ENCODE data around the gene RND3.

DNA sequence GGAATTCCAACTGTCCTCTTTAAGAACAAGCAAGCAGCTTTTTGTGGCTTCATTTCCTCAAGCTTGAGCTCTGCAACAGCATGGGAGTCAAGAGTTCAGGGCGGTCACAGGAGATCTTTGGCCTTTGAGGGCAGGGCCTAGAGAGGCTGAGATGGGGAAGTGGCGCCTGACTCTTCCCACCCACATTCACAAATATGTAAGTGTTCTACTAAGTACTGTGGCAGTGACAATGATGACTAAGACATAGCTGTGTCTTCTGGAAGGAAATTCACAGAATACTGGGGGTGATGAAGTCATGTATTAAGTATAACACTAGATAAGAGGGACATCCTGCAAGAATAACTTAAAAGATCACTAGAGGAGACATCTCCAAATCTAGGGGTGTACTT is 15.0 kb downstream of the RND3 start:
- TF ChIP-seq POLR2A (IDR thresholded peaks at IDR 0.05), result no peak
- TF ChIP-seq, protein P1, sequence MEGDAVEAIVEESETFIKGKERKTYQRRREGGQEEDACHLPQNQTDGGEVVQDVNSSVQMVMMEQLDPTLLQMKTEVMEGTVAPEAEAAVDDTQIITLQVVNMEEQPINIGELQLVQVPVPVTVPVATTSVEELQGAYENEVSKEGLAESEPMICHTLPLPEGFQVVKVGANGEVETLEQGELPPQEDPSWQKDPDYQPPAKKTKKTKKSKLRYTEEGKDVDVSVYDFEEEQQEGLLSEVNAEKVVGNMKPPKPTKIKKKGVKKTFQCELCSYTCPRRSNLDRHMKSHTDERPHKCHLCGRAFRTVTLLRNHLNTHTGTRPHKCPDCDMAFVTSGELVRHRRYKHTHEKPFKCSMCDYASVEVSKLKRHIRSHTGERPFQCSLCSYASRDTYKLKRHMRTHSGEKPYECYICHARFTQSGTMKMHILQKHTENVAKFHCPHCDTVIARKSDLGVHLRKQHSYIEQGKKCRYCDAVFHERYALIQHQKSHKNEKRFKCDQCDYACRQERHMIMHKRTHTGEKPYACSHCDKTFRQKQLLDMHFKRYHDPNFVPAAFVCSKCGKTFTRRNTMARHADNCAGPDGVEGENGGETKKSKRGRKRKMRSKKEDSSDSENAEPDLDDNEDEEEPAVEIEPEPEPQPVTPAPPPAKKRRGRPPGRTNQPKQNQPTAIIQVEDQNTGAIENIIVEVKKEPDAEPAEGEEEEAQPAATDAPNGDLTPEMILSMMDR (IDR thresholded peaks at IDR 0.05 in 4 of 5, conservative IDR thresholded peaks at IDR 0.05 in 1 of 5), result no peak

Measured in gastrocnemius medialis (tissue), 4 donors.